Mesothelial cell of epicardium (in vitro differentiated cells): Measurements from ENCODE around the gene GLRA3. TPM values are rescaled to one million over a fixed set of nuclear protein-coding genes. Genes with fewer than 3 reads are reported as not detected.
A peak's percentile ranks its signal among the peaks of the same experiment; 100 is the strongest.
"Not testable (repeated sequence)": the region's sequence is repeated elsewhere in the genome, so short reads cannot be mapped to it uniquely, and the experiment has no call there.

Experiments
- DNase-seq, 2 experiments: peaks; one replicate each; pipeline ENCODE4 v3.0.0; 2021; ENCODE audit warnings: low spot score in 2 of 2; ENCODE audit not compliant: unreplicated experiment in 2 of 2
- H3K27ac Mint-ChIP-seq: 2 replicates; pipeline ENCODE4 v1.8.0; 2021; ENCODE audit warnings: mixed read lengths
- H3K27me3 Mint-ChIP-seq: 2 replicates; pipeline ENCODE4 v1.8.0; 2021; ENCODE audit warnings: low read depth, mixed read lengths
- H3K36me3 Mint-ChIP-seq: 2 replicates; pipeline ENCODE4 v1.8.0; 2021; ENCODE audit warnings: mixed read lengths
- H3K4me1 Mint-ChIP-seq: 2 replicates; pipeline ENCODE4 v1.8.0; 2021; ENCODE audit warnings: mixed read lengths
- H3K4me3 Mint-ChIP-seq: 2 replicates; pipeline ENCODE4 v1.8.0; 2021; ENCODE audit warnings: mild to moderate bottlenecking, moderate library complexity, mixed read lengths
- H3K9me3 Mint-ChIP-seq: 2 replicates; pipeline ENCODE4 v1.8.0; 2021; ENCODE audit warnings: mixed read lengths
- total RNA-seq: library from RNA; stranded (reverse); gene quantifications from 3 replicates; pipeline ENCODE4 v1.2.1, GENCODE V29; 2021
- TF ChIP-seq, protein P1 (sequence below): fragments of 200-600 bp; sonication (generic); IDR thresholded peaks from one replicate; pipeline ENCODE4 v1.5.0; 2021; ENCODE audit warnings: antibody characterized with exemption; ENCODE audit not compliant: unreplicated experiment

The GLRA3 gene
- total RNA-seq, 1 donor from 2014 or later, result not detected

DNA sequence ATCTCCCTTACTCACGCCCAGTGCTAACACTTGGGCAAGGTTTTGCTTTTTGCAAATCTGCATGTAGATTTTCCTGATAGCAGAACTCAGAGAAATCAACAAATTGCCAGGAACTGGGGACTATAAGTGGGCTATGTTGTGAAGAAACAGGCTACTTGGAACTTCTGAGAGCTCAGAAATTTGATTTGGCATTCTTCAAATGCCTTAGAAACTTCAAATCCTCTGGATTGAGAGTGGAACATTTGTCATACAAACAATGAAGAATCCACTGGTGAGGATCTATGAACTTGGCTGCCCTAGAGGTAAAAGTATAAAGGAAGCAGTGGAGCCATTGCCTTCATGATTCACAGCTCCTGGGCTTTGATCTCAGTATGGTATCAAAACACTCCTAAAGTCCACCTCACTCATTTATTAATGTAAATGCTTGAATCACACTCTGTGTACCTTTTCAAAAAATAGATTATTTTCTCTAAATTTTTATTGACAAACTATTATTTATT lies 126.0 kb downstream of the GLRA3 start:
- Mint-ChIP-seq H3K27me3 (no peaks in the 10 kb centered on the region), H3K36me3 (no peaks in the 10 kb centered on the region), H3K27ac (no peak overlapping the region), H3K4me3 (no peak overlapping the region), H3K4me1 (peaks cover 9% of the 10 kb centered on the region), H3K9me3 (peaks cover 21% of the 10 kb centered on the region)
- TF ChIP-seq, protein P1, sequence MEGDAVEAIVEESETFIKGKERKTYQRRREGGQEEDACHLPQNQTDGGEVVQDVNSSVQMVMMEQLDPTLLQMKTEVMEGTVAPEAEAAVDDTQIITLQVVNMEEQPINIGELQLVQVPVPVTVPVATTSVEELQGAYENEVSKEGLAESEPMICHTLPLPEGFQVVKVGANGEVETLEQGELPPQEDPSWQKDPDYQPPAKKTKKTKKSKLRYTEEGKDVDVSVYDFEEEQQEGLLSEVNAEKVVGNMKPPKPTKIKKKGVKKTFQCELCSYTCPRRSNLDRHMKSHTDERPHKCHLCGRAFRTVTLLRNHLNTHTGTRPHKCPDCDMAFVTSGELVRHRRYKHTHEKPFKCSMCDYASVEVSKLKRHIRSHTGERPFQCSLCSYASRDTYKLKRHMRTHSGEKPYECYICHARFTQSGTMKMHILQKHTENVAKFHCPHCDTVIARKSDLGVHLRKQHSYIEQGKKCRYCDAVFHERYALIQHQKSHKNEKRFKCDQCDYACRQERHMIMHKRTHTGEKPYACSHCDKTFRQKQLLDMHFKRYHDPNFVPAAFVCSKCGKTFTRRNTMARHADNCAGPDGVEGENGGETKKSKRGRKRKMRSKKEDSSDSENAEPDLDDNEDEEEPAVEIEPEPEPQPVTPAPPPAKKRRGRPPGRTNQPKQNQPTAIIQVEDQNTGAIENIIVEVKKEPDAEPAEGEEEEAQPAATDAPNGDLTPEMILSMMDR, result no peak
- no peak for DNase-seq

- H3K27ac Mint-ChIP-seq, result no peak overlapping the region
- no peaks in the 10 kb centered on the region for H3K36me3 Mint-ChIP-seq
- DNase-seq, result no peak
- TF ChIP-seq, protein P1, result no peak
- no peak overlapping the region for H3K4me3 Mint-ChIP-seq
- H3K4me1 Mint-ChIP-seq, result peaks cover 4% of the 10 kb centered on the region
- H3K9me3 Mint-ChIP-seq, result peaks cover 10% of the 10 kb centered on the region
- no peaks in the 10 kb centered on the region for H3K27me3 Mint-ChIP-seq
These were observed 129.4 kb downstream of the GLRA3 start for GRCh38 chr4:174699654-174700053.

DNA sequence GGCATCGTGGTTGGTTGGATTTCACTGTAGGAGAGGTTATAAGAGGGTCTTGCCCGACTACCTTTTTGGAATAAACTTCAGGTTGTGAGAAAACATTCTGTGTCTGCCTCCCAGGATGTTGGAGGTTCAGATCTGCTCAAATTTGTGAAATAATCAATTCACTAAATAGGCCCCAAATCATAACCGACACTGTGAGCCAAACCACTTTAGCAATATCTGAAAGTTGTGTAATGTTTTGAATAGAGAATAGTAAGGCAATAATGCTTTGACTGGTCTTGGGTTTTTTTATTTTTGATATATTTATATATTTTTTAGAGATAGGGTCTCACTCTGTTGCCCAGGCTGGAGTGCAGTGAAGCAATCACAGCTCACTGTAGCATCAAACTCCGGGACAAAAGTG lies 131.2 kb downstream of the GLRA3 start:
- Mint-ChIP-seq H3K4me1 (peaks cover 2% of the 10 kb centered on the region), H3K27me3 (no peaks in the 10 kb centered on the region), H3K27ac (no peak overlapping the region), H3K36me3 (no peaks in the 10 kb centered on the region), H3K4me3 (no peak overlapping the region), H3K9me3 (peaks cover 21% of the 10 kb centered on the region)
- DNase-seq, result no peak
- TF ChIP-seq, protein P1, result no peak

DNA sequence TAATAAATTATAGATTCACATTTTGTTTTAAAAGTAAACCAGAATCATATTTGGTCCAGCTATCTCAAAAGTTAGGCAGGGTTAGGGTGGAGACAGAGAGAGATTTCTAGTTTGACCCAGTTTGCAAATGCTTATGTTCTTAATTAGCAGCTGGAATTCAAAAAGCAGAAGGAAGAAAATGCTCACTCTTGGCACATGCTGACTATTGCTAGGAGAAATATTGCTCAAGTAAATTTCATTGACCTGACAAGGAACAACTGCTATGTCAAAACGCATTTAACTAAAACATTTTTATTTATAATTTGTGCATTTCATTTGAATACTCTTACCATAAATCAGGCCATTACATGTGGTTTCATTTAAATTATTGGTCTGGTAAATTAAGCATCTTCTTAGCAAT lies 131.8 kb downstream of the GLRA3 start:
- Mint-ChIP-seq H3K36me3 (no peaks in the 10 kb centered on the region), H3K27me3 (no peaks in the 10 kb centered on the region), H3K27ac (no peak overlapping the region), H3K4me3 (no peak overlapping the region), H3K4me1 (peaks cover 2% of the 10 kb centered on the region), H3K9me3 (peaks cover 21% of the 10 kb centered on the region)
- no peak for DNase-seq
- TF ChIP-seq, protein P1, result no peak

GRCh38 chr4:174696657-174697056 lies 132.4 kb downstream of the GLRA3 start:
- DNase-seq, result no peak
- no peak overlapping the region for H3K4me3 Mint-ChIP-seq
- peaks cover 2% of the 10 kb centered on the region for H3K4me1 Mint-ChIP-seq
- peak overlapping the region; percentile 13 for H3K27ac Mint-ChIP-seq
- no peaks in the 10 kb centered on the region for H3K27me3 Mint-ChIP-seq
- H3K36me3 Mint-ChIP-seq, result no peaks in the 10 kb centered on the region
- H3K9me3 Mint-ChIP-seq, result peaks cover 20% of the 10 kb centered on the region
- TF ChIP-seq, protein P1, result no peak

- not testable (repeated sequence) for H3K27ac Mint-ChIP-seq, H3K27me3 Mint-ChIP-seq, DNase-seq, H3K4me3 Mint-ChIP-seq, H3K4me1 Mint-ChIP-seq
- Mint-ChIP-seq H3K9me3 (peaks cover 40% of the 10 kb centered on the region), H3K36me3 (peaks cover 11% of the 10 kb centered on the region)
These were observed 137.2 kb downstream of the GLRA3 start for GRCh38 chr4:174691876-174692275.
